H1 (cell line): ENCODE measurements around the gene IQSEC3. TPM values are rescaled to one million over a fixed set of nuclear protein-coding genes. Genes with fewer than 3 reads are reported as not detected.

Experiments
- CTCF ChIA-PET: fragments of 300-600 bp; sonication (Branson Sonifier 250); formaldehyde crosslinking; loops from one replicate; lab custom pipeline; 2021; ENCODE audit not compliant: partially characterized antibody; lab: Charles Lee
- POLR2A ChIA-PET: fragments of 300-600 bp; sonication (Branson Sonifier 250); formaldehyde crosslinking; loops from one replicate; lab custom pipeline; 2021; ENCODE audit warnings: inconsistent platforms; ENCODE audit not compliant: partially characterized antibody; lab: Charles Lee
- DNase-seq, 2 experiments: peaks; one replicate each; pipeline versions ENCODE4 v3.0.0 to v3.0.0-alpha.2; 2010 to 2022; ENCODE audit warnings: low spot score in 2 of 2, low read depth in 1 of 2, mixed read lengths in 1 of 2
- FAIRE-seq: peaks from 2 replicates; lab custom pipeline; 2011; peaks lifted over from hg19 to GRCh38; lab: Jason Lieb, UNC
- H2AFZ ChIP-seq: 2 replicates; pipeline ENCODE4 v1.8.1; 2012; ENCODE audit warnings: low read length, inconsistent platforms
- H2AK5ac ChIP-seq: 2 replicates; pipeline ENCODE4 v1.6.1; 2013; ENCODE audit warnings: low read depth, low read length
- H2BK120ac ChIP-seq: replicated peaks from 2 replicates; pipeline ENCODE3; 2013; ENCODE audit warnings: low read depth, low read length, inconsistent platforms
- H2BK12ac ChIP-seq: 2 replicates; pipeline ENCODE4 v1.6.1; 2013; ENCODE audit warnings: low read depth, low read length
- H2BK15ac ChIP-seq: 2 replicates; pipeline ENCODE4 v1.6.1; 2013; ENCODE audit warnings: low read length
- H2BK20ac ChIP-seq: 2 replicates; pipeline ENCODE4 v1.6.1; 2013; ENCODE audit warnings: low read length
- H2BK5ac ChIP-seq: 2 replicates; pipeline ENCODE4 v1.6.1; 2013; ENCODE audit warnings: low read depth, low read length
- H3K14ac ChIP-seq: 2 replicates; pipeline ENCODE4 v1.6.1; 2013; ENCODE audit warnings: inconsistent platforms; ENCODE audit not compliant: insufficient read length
- H3K18ac ChIP-seq: 2 replicates; pipeline ENCODE4 v1.6.1; 2013; ENCODE audit warnings: low read length; ENCODE audit errors: extremely low read depth
- H3K23ac ChIP-seq: 2 replicates; pipeline ENCODE4 v1.6.1; 2013; ENCODE audit warnings: inconsistent platforms; ENCODE audit not compliant: insufficient read length
- H3K23me2 ChIP-seq: 2 replicates; pipeline ENCODE4 v1.6.1; 2013; ENCODE audit warnings: low read depth, low read length
- H3K27ac ChIP-seq: 2 replicates; pipeline ENCODE4 v1.6.1; 2011; ENCODE audit warnings: low read depth, low read length, inconsistent platforms
- H3K27me3 ChIP-seq, 4 experiments: replicated peaks in 1 of 4; 1 replicate in 1 of 4; 2 replicates in 3 of 4; pipeline versions ENCODE4 v1.6.1 to v1.8.1; 2011 to 2013; ENCODE audit warnings: low read length in 3 of 4, mild to moderate bottlenecking in 3 of 4, inconsistent platforms in 2 of 4, mixed read lengths in 2 of 4, moderate library complexity in 1 of 4; ENCODE audit not compliant: control insufficient read depth in 3 of 4, insufficient read depth in 3 of 4; ENCODE audit errors: extremely low read depth in 1 of 4
- H3K36me3 ChIP-seq, 4 experiments: 2 replicates each; pipeline versions ENCODE4 v1.6.1 to v1.8.1; 2011 to 2013; ENCODE audit warnings: mild to moderate bottlenecking in 4 of 4, low read length in 3 of 4, moderate library complexity in 2 of 4, control low read depth in 1 of 4, inconsistent platforms in 1 of 4; ENCODE audit not compliant: insufficient read depth in 4 of 4, control insufficient read depth in 2 of 4
- H3K4ac ChIP-seq: replicated peaks from 2 replicates; pipeline ENCODE3; 2013; ENCODE audit warnings: low read length, low read depth, mixed read lengths, inconsistent platforms; ENCODE audit not compliant: insufficient read length
- H3K4me1 ChIP-seq, 4 experiments: replicated peaks in 1 of 4; 1 replicate in 1 of 4; 2 replicates in 3 of 4; pipeline versions ENCODE4 v1.6.1 to v1.8.1; 2011 to 2013; ENCODE audit warnings: low read length in 3 of 4, inconsistent platforms in 2 of 4, mixed read lengths in 1 of 4; ENCODE audit not compliant: insufficient read depth in 4 of 4, control insufficient read depth in 3 of 4
- H3K4me2 ChIP-seq, 2 experiments: 2 replicates each; pipeline versions ENCODE4 v1.6.1 to v1.8.1; 2011 to 2013; ENCODE audit warnings: low read depth in 2 of 2, low read length in 2 of 2, control low read depth in 1 of 2, inconsistent platforms in 1 of 2, mild to moderate bottlenecking in 1 of 2; ENCODE audit not compliant: insufficient read depth in 1 of 2
- H3K4me3 ChIP-seq, 4 experiments: fragments of 200-600, 300-600 bp in 1 of 4; sonication (generic), shearing (Covaris generic), sonication (Bioruptor Twin) in 1 of 4; 2 replicates each; pipeline versions ENCODE4 v1.5.1 to v1.8.1; 2011 to 2016; ENCODE audit warnings: low read length in 4 of 4, low read depth in 3 of 4, control low read depth in 2 of 4, inconsistent platforms in 2 of 4, mild to moderate bottlenecking in 2 of 4, mixed read lengths in 1 of 4, moderate library complexity in 1 of 4; ENCODE audit not compliant: insufficient read depth in 2 of 4; ENCODE audit errors: extremely low read depth in 1 of 4
- H3K56ac ChIP-seq: replicated peaks from 2 replicates; pipeline ENCODE3; 2013; ENCODE audit warnings: low read depth, mild to moderate bottlenecking, mixed read lengths, low read length, inconsistent platforms; ENCODE audit not compliant: insufficient read length
- H3K79me1 ChIP-seq: 2 replicates; pipeline ENCODE4 v1.6.1; 2013; ENCODE audit warnings: low read depth, low read length, control low read depth
- H3K79me2 ChIP-seq, 2 experiments: 2 replicates each; pipeline versions ENCODE4 v1.6.1 to v1.8.1; 2012 to 2013; ENCODE audit warnings: low read length in 2 of 2, mild to moderate bottlenecking in 2 of 2, inconsistent platforms in 1 of 2; ENCODE audit not compliant: insufficient read depth in 2 of 2, control insufficient read depth in 1 of 2
- H3K9ac ChIP-seq, 4 experiments: replicated peaks in 1 of 4; 1 replicate in 1 of 4; 2 replicates in 3 of 4; pipeline versions ENCODE4 v1.6.1 to v1.8.1; 2011 to 2013; ENCODE audit warnings: low read depth in 3 of 4, low read length in 3 of 4, control low read depth in 2 of 4, mild to moderate bottlenecking in 2 of 4, moderate library complexity in 2 of 4, inconsistent platforms in 1 of 4; ENCODE audit errors: extremely low read depth in 1 of 4
- H3K9me3 ChIP-seq, 2 experiments: 2 replicates each; pipeline versions ENCODE4 v1.6.1 to v1.8.1; 2012 to 2013; ENCODE audit warnings: mild to moderate bottlenecking in 2 of 2, moderate library complexity in 2 of 2, control low read depth in 1 of 2, inconsistent platforms in 1 of 2, low read depth in 1 of 2, low read length in 1 of 2, mixed read lengths in 1 of 2; ENCODE audit not compliant: insufficient read depth in 2 of 2
- H4K20me1 ChIP-seq, 2 experiments: replicated peaks in 1 of 2; 2 replicates each; pipeline versions ENCODE3 to v1.8.1; 2011 to 2013; ENCODE audit warnings: inconsistent platforms in 2 of 2, low read length in 2 of 2, mild to moderate bottlenecking in 1 of 2; ENCODE audit not compliant: insufficient read depth in 2 of 2, control insufficient read depth in 1 of 2
- H4K5ac ChIP-seq: 2 replicates; pipeline ENCODE4 v1.6.1; 2013; ENCODE audit warnings: low read length, low read depth, mixed read lengths, inconsistent platforms; ENCODE audit not compliant: insufficient read length
- H4K8ac ChIP-seq: 2 replicates; pipeline ENCODE4 v1.8.0; 2013; ENCODE audit warnings: mild to moderate bottlenecking, moderate library complexity, low read length, inconsistent platforms; ENCODE audit not compliant: insufficient read depth; ENCODE audit errors: extremely low read depth
- H4K91ac ChIP-seq: replicated peaks from 2 replicates; pipeline ENCODE3; 2013; ENCODE audit warnings: low read length, mixed read lengths, inconsistent platforms; ENCODE audit not compliant: insufficient read length
- CHD1 ChIP-seq: IDR thresholded peaks from 2 replicates; pipeline ENCODE4 v1.6.1; 2012; ENCODE audit warnings: low read depth, low read length, improper control_type of control experiment
- HDAC2 ChIP-seq, 2 experiments: fragments of 300-600 bp in 1 of 2; sonication (generic) in 1 of 2; IDR thresholded peaks; 2 replicates each; pipeline ENCODE4 v1.6.1; 2011 to 2012; ENCODE audit warnings: low read depth in 2 of 2, low read length in 2 of 2, mild to moderate bottlenecking in 2 of 2, moderate library complexity in 2 of 2, borderline replicate concordance in 1 of 2, inconsistent platforms in 1 of 2
- JUND ChIP-seq: IDR thresholded peaks from 2 replicates; pipeline ENCODE4 v1.6.1; 2011; ENCODE audit warnings: mild to moderate bottlenecking, improper control_type of control experiment, low read length
- KDM1A ChIP-seq: fragments of 200-600, 300-600 bp; sonication (generic); IDR thresholded peaks from 2 replicates; pipeline ENCODE4 v1.7.1; 2016; ENCODE audit warnings: mild to moderate bottlenecking, low read length, borderline replicate concordance
- KDM4A ChIP-seq: IDR thresholded peaks from one replicate; pipeline ENCODE4 v1.7.1; 2012; ENCODE audit warnings: low read depth, mild to moderate bottlenecking, moderate library complexity, low read length, inconsistent platforms; ENCODE audit not compliant: severe bottlenecking
- SP2 ChIP-seq: IDR thresholded peaks from 2 replicates; pipeline ENCODE4 v1.6.1; 2012; ENCODE audit warnings: mild to moderate bottlenecking, low read length, inconsistent platforms
- SP4 ChIP-seq: IDR thresholded peaks from 2 replicates; pipeline ENCODE4 v1.6.1; 2012; ENCODE audit warnings: low read length, inconsistent platforms
- SUZ12 ChIP-seq: fragments of 200-600 bp; sonication (generic); IDR thresholded peaks from 2 replicates; pipeline ENCODE4 v1.6.1; 2012; ENCODE audit warnings: mild to moderate bottlenecking, inconsistent platforms, low read length, moderate library complexity, mixed read lengths
- WGBS, 2 experiments: shearing (Covaris generic) in 1 of 2; methylation state at CpG; one replicate each; pipeline versions ENCODE4 v1.1.6 to v1.1.7; 2013 to 2015; ENCODE audit warnings: low lambda C conversion rate in 2 of 2, mixed read lengths in 2 of 2, inconsistent platforms in 1 of 2, low coverage in 1 of 2, missing lambda C conversion rate in 1 of 2; ENCODE audit not compliant: insufficient replicate concordance in 2 of 2, insufficient coverage in 1 of 2, insufficient read length in 1 of 2; ENCODE audit errors: extremely low coverage in 1 of 2, missing lambda C conversion rate in 1 of 2; 5-methylcytosine and 5-hydroxymethylcytosine counted together
- polyA plus RNA-seq, 7 experiments: library from polyadenylated mRNA; depleted of rRNA in 3 of 7; stranded (reverse) in 5 of 7; unstranded in 2 of 7; fragments of >200 nt in 5 of 7; fragments of 200-250 nt in 2 of 7; gene quantifications; 1 replicate in 5 of 7; 2 replicates in 1 of 7; 4 replicates in 1 of 7; pipeline versions ENCODE4 v1.2.1 to v1.2.3, GENCODE V29; 2011 to 2013; ENCODE audit warnings: missing spikeins in 2 of 7, mixed read lengths in 2 of 7
- total RNA-seq: library from RNA; stranded (reverse); fragmentation: NEBNext Ultra II Directional; extraction: Animal tissue kit (Norgen Biotek cat#: 25700); gene quantifications from 2 replicates; pipeline ENCODE4 v1.2.1, GENCODE V29; 2021

Gene IQSEC3
- total and polyA plus RNA-seq, 2 of the 8 experiments (the other 6 are each of a cell fraction or from before 2014, with no cell fraction given) = 1.2 to 3.1 TPM

DNA sequence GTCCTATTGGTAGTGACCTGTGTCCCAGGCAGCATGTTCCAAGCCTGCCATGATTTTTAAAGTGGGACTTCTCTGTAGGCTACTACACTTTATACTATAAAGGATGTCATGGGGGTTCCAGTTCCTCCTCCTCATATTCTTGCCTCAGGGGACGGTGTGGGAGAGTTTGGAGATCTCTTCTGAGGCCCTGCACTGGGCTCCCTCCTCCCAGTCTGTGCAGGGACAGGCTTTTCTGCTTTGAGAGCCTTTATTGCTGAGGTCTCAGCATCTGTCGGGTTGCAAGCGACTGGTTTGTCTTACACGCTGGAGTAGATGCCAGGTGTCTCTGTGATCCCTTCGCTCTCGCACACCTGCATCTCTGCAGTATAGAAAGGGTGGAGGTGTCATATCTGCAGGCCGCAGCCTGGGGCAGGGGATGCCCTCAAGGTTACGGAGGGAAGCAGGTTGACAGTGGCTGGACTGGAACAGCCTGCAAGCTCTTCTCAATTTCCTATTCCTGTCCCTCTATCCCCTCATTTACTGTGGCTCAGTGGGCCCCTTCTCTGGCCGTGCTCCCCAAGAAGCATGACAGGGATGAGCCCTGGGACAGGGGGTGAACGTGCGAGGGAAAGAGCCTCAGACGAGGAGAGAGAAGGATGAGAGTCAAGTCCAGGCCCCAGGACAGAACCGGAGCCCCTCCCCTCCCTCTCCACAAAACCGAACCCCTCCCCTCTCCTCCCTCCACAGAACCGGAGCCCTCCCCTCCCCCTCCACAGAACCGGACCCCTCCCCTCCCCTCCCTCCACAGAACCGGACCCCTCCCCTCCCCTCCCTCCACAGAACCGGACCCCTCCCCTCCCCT is 96.1 kb downstream of the IQSEC3 start:
- H3K18ac ChIP-seq = no peak overlapping the region
- H2BK120ac ChIP-seq = no peak overlapping the region
- H4K8ac ChIP-seq = no peak overlapping the region
- H3K36me3 ChIP-seq = no peaks in the 10 kb centered on the region
- WGBS, 2 experiments = 73% methylated on average over 11 of the region's 18 CpGs; no CpG with 5 or more reads in 1 of the 2 experiments
- CTCF ChIA-PET = interaction anchor here (1.2 to 1.4 kb wide), 2 partner anchors 15 to 26 kb away, joined by 3 to 6 read pairs; no protein-coding TSS in a partner anchor
- H2BK20ac ChIP-seq = no peak overlapping the region
- H3K27me3 ChIP-seq = no peaks in the 10 kb centered on the region
- H3K4me2 ChIP-seq = no peak overlapping the region
- no peak overlapping the region for H3K4ac ChIP-seq
- H3K27ac ChIP-seq = no peak overlapping the region
- TF ChIP-seq CHD1 = no peak
- no peak for TF ChIP-seq KDM1A
- no peak for TF ChIP-seq SUZ12
- TF ChIP-seq KDM4A = no peak
- TF ChIP-seq SP2 = no peak
- no peak for TF ChIP-seq HDAC2 (IDR thresholded peaks at IDR 0.05; ENCODE audit: borderline replicate concordance in 1 of 2, low read depth in 2 of 2, low read length in 2 of 2)
- no peak for TF ChIP-seq SP4
- TF ChIP-seq JUND = no peak
- TF ChIP-seq, all 59 proteins: peak for 0
- H2BK5ac ChIP-seq = no peak overlapping the region
- FAIRE-seq (no peak), DNase-seq (no peak)
- H2BK12ac ChIP-seq = no peak overlapping the region
- no peak overlapping the region for H3K23ac ChIP-seq
- no peak overlapping the region for H2AFZ ChIP-seq
- H3K56ac ChIP-seq = no peak overlapping the region
- H3K4me1 ChIP-seq = peaks cover 0 to 3% (median 1%) of the 10 kb centered on the region in 4 experiments; a peak in 1 of 7 replicates
- H4K20me1 ChIP-seq = no peaks in the 10 kb centered on the region
- no peak overlapping the region for H2BK15ac ChIP-seq
- no peak overlapping the region for H3K14ac ChIP-seq
- H3K23me2 ChIP-seq = no peaks in the 10 kb centered on the region
- H3K79me2 ChIP-seq = no peaks in the 10 kb centered on the region
- POLR2A ChIA-PET = interaction anchor here (1.1 to 1.9 kb wide), 2 partner anchors 10 to 54 kb away, joined by 3 to 6 read pairs; no protein-coding TSS in a partner anchor
- H3K79me1 ChIP-seq = no peaks in the 10 kb centered on the region
- no peak overlapping the region for H3K9ac ChIP-seq
- H4K5ac ChIP-seq = no peak overlapping the region
- no peak overlapping the region for H4K91ac ChIP-seq
- no peak overlapping the region for H2AK5ac ChIP-seq
- H3K4me3 ChIP-seq = no peak overlapping the region
- no peaks in the 10 kb centered on the region for H3K9me3 ChIP-seq
